GM12878 (cell line): ENCODE results near the gene KIAA1671. TPM values are rescaled to one million over a fixed set of nuclear protein-coding genes. Genes with fewer than 3 reads are reported as not detected.

Experiments
- ATAC-seq: fragments of 200-7000 bp; cut with Tn5 transposase; 3 replicates; pipeline ENCODE4 v1.9.1; 2020; ENCODE audit warnings: mild to moderate bottlenecking, moderate library complexity
- BruUV-seq: library from RNA; stranded (reverse); fragments of 400-500 nt; replicated peaks from 2 replicates; lab custom pipeline; 2021; lab: Mats Ljungman, UMichigan
- CTCF ChIA-PET: fragments of 300-600 bp; sonication (Branson Sonifier 250); formaldehyde crosslinking; extraction: SDS; loops from one replicate; lab custom pipeline; 2021; ENCODE audit warnings: inconsistent platforms; lab: Yijun Ruan, JAX
- POLR2A ChIA-PET: fragments of 350-600 bp; formaldehyde crosslinking; extraction: SDS; loops from one replicate; lab custom pipeline; 2021; ENCODE audit warnings: inconsistent platforms; lab: Charles Lee
- RAD21 ChIA-PET: fragments of 300-600 bp; sonication (Branson Sonifier 250); formaldehyde crosslinking; loops from one replicate; lab custom pipeline; 2023; ENCODE audit warnings: antibody characterized with exemption; ENCODE audit not compliant: unreplicated experiment; lab: Charles Lee
- SMC1A ChIA-PET: fragments of 300-600 bp; sonication (Branson Sonifier 250); formaldehyde crosslinking; loops from one replicate; lab custom pipeline; 2023; ENCODE audit not compliant: unreplicated experiment, uncharacterized antibody; lab: Charles Lee
- DNase-seq: peaks from one replicate; pipeline ENCODE4 v3.0.0-alpha.2; 2011; ENCODE audit warnings: low read depth, low spot score
- FAIRE-seq: peaks from 3 replicates; lab custom pipeline; 2011; peaks lifted over from hg19 to GRCh38; lab: Jason Lieb, UNC
- H2AFZ ChIP-seq: 2 replicates; pipeline ENCODE4 v1.6.0; 2011; ENCODE audit warnings: low read depth, low read length, control low read depth; ENCODE audit not compliant: control insufficient read depth
- H3K27ac ChIP-seq: 2 replicates; pipeline ENCODE4 v1.5.1; 2011; ENCODE audit warnings: control low read depth; ENCODE audit not compliant: control insufficient read depth, insufficient read depth
- H3K27me3 ChIP-seq, 2 experiments: replicated peaks in 1 of 2; 2 replicates each; pipeline versions ENCODE4 v1.6.0 to v1.6.1; 2011; ENCODE audit warnings: low read length in 1 of 2; ENCODE audit not compliant: control insufficient read depth in 2 of 2, insufficient read depth in 2 of 2
- H3K36me3 ChIP-seq, 2 experiments: 2 replicates each; pipeline ENCODE4 v1.5.1; 2011; ENCODE audit warnings: low read length in 1 of 2; ENCODE audit not compliant: control insufficient read depth in 2 of 2, insufficient read depth in 2 of 2
- H3K4me1 ChIP-seq: 2 replicates; pipeline ENCODE4 v1.6.1; 2011; ENCODE audit warnings: mild to moderate bottlenecking, low read length, moderate library complexity, mixed read lengths; ENCODE audit not compliant: control insufficient read depth, insufficient read depth
- H3K4me2 ChIP-seq: 2 replicates; pipeline ENCODE4 v1.6.0; 2011; ENCODE audit warnings: control low read depth; ENCODE audit not compliant: control insufficient read depth, insufficient read depth
- H3K4me3 ChIP-seq: fragments of 200-600 bp; sonication (generic); 2 replicates; pipeline ENCODE4 v1.5.1; 2016
- H3K79me2 ChIP-seq: 2 replicates; pipeline ENCODE4 v1.6.0; 2011; ENCODE audit warnings: low read length; ENCODE audit not compliant: control insufficient read depth, insufficient read depth
- H3K9ac ChIP-seq: 2 replicates; pipeline ENCODE4 v1.8.0; 2011; ENCODE audit warnings: low read length, control low read depth, mixed read lengths; ENCODE audit not compliant: control insufficient read depth, insufficient read depth
- H3K9me3 ChIP-seq: replicated peaks from 3 replicates; pipeline ENCODE4 v1.5.1; 2011; ENCODE audit warnings: mild to moderate bottlenecking, low read length; ENCODE audit not compliant: control insufficient read depth, insufficient read depth
- H4K20me1 ChIP-seq: 2 replicates; pipeline ENCODE4 v1.6.0; 2011; ENCODE audit not compliant: control insufficient read depth, insufficient read depth
- DPF2 ChIP-seq: fragments of 450-650 bp; IDR thresholded peaks from 2 replicates; pipeline ENCODE4 v1.6.1; 2017; ENCODE audit warnings: mild to moderate bottlenecking
- EED ChIP-seq: sonication (generic); IDR thresholded peaks from 2 replicates; pipeline ENCODE4 v1.6.1; 2016; ENCODE audit warnings: antibody characterized with exemption, low read depth
- HCFC1 ChIP-seq: fragments of 150-350 bp; IDR thresholded peaks from 2 replicates; pipeline ENCODE4 v1.6.1; 2014; ENCODE audit warnings: low read length
- IKZF2 ChIP-seq, 2 experiments: fragments of 450-650 bp; IDR thresholded peaks; 2 replicates each; pipeline ENCODE4 v1.6.1; 2017; ENCODE audit warnings: mild to moderate bottlenecking in 2 of 2, moderate library complexity in 2 of 2
- KLF5 ChIP-seq: fragments of 450-650 bp; IDR thresholded peaks from 2 replicates; pipeline ENCODE4 v1.6.1; 2014; ENCODE audit warnings: mild to moderate bottlenecking; ENCODE audit not compliant: partially characterized antibody
- RFX5 ChIP-seq: IDR thresholded peaks from 2 replicates; pipeline ENCODE4 v1.6.1; 2011; ENCODE audit warnings: low read depth, low read length, improper control_type of control experiment
- RUNX3 ChIP-seq: IDR thresholded peaks from 2 replicates; pipeline ENCODE4 v1.6.1; 2012; ENCODE audit warnings: low read length, inconsistent platforms
- YBX1 ChIP-seq: fragments of 450-650 bp; IDR thresholded peaks from 2 replicates; pipeline ENCODE4 v1.6.1; 2016; ENCODE audit warnings: antibody characterized with exemption
- ZBED1 ChIP-seq: IDR thresholded peaks from 2 replicates; pipeline ENCODE4 v1.6.1; 2016; ENCODE audit warnings: borderline replicate concordance
- ZBTB33 ChIP-seq: fragments of 450-650 bp; IDR thresholded peaks from 2 replicates; pipeline ENCODE4 v1.6.1; 2017; ENCODE audit warnings: mild to moderate bottlenecking
- ZNF274 ChIP-seq: IDR thresholded peaks from one replicate; pipeline ENCODE4 v1.8.0; 2011; ENCODE audit not compliant: insufficient read length, insufficient read depth
- ZNF384 ChIP-seq: IDR thresholded peaks from 2 replicates; pipeline ENCODE4 v1.6.1; 2012; ENCODE audit warnings: low read depth, mild to moderate bottlenecking, low read length, improper control_type of control experiment, borderline replicate concordance
- WGBS: methylation state at CpG from one replicate; pipeline ENCODE4 v1.1.6; 2016; ENCODE audit warnings: low lambda C conversion rate; ENCODE audit not compliant: insufficient replicate concordance, insufficient coverage; ENCODE audit errors: missing lambda C conversion rate; 5-methylcytosine and 5-hydroxymethylcytosine counted together
- in situ Hi-C: fragments of 300-500 bp; cut with MboI; formaldehyde crosslinking; loops from 9 replicates; pipeline ENCODE4 v1.14.3; 2018; ENCODE audit warnings: mixed read lengths
- intact Hi-C: fragments of 100-400 bp; cut with micrococcal nuclease; formaldehyde crosslinking; loops from one replicate; pipeline ENCODE4 v1.14.2; 2022; ENCODE audit not compliant: unreplicated experiment
- polyA plus RNA-seq, 11 experiments: library from polyadenylated mRNA; depleted of rRNA in 4 of 11; unstranded in 6 of 11; stranded (reverse) in 5 of 11; fragments of >200 nt; fragmentation: Nextera tagmentation in 4 of 11; fragmentation: Illumina TruSeq in 1 of 11; extraction: Ambion mirVana in 4 of 11; extraction: Trizol in 1 of 11; gene quantifications; 1 replicate in 1 of 11; 2 replicates in 10 of 11; pipeline versions ENCODE4 v1.2.1 to v1.2.3, GENCODE V29; 2011 to 2016; ENCODE audit warnings: inconsistent platforms in 2 of 11, missing spikeins in 2 of 11, low read depth in 1 of 11
- total RNA-seq, 4 experiments: library from RNA; depleted of rRNA in 3 of 4; stranded (reverse); fragments of >200 nt in 3 of 4; fragmentation: Illumina TruSeq in 1 of 4; extraction: Trizol in 1 of 4; gene quantifications; 2 replicates each; pipeline versions ENCODE4 v1.2.1 to v1.2.3, GENCODE V29; 2013 to 2021
- TF ChIP-seq, protein P1 (sequence below): fragments of 150-350 bp; IDR thresholded peaks from 2 replicates; pipeline ENCODE4 v1.6.1; 2016; ENCODE audit warnings: low read depth, low read length
- TF ChIP-seq, protein P2 (sequence below): fragments of 450-650 bp; formaldehyde crosslinking; IDR thresholded peaks from 2 replicates; pipeline ENCODE4 v1.5.0; 2022; ENCODE audit warnings: mild to moderate bottlenecking, missing genetic modification characterization
- TF ChIP-seq, protein P3 (sequence below): IDR thresholded peaks from 2 replicates; pipeline ENCODE4 v1.6.1; 2011; ENCODE audit warnings: low read depth, low read length, improper control_type of control experiment, borderline replicate concordance

Gene KIAA1671
- total and polyA plus RNA-seq, 10 of the 15 experiments (the other 5 are each of a cell fraction or from before 2014, with no cell fraction given): 0.05 to 2.7 (median 0.33) TPM

- FAIRE-seq (no peak), ATAC-seq (peak; percentile 59), DNase-seq (no peak)
- ChIA-PET POLR2A (no interaction called here), CTCF (interaction anchor here (1.2 to 6.2 kb wide), 8 partner anchors 16 to 205 kb away, joined by 3 to 53 read pairs (median 4); no protein-coding TSS in a partner anchor), RAD21 (interaction anchor here (1.4 kb wide), 1 partner anchor 114 kb away, joined by 5 read pairs; no protein-coding TSS in a partner anchor), SMC1A (interaction anchor here (0.6 to 1.5 kb wide), 4 partner anchors 14 to 127 kb away, joined by 3 to 7 read pairs (median 3); no protein-coding TSS in a partner anchor)
- in situ Hi-C loops (loop anchor here (5.0 kb wide), 1 partner anchor 108 kb away; the partner anchor contains the start of gene LHFPL7), intact Hi-C loops (no loop called here)
- H2AFZ ChIP-seq: no peak overlapping the region
- no peaks in the 10 kb centered on the region for H4K20me1 ChIP-seq
- BruUV-seq: no TSS peak
- no peak overlapping the region for H3K4me3 ChIP-seq
- H3K36me3 ChIP-seq: no peaks in the 10 kb centered on the region
- no peaks in the 10 kb centered on the region; a peak in 1 of 4 replicates for H3K27me3 ChIP-seq
- H3K4me1 ChIP-seq: no peaks in the 10 kb centered on the region
- H3K9ac ChIP-seq: no peak overlapping the region
- no peak overlapping the region for H3K4me2 ChIP-seq
- H3K79me2 ChIP-seq: no peaks in the 10 kb centered on the region
- H3K9me3 ChIP-seq: peaks cover 4% of the 10 kb centered on the region; the same call in 1 of the 3 replicates
- 8% methylated on average over 9 of the region's 9 CpGs for WGBS
- no peak overlapping the region for H3K27ac ChIP-seq
- TF ChIP-seq ZNF384 (no peak), EED (no peak), RUNX3 (peak; percentile 51; the same call in 1 of the 2 replicates), ZBTB33 (no peak), IKZF2 (IDR thresholded peaks at IDR 0.05) (peak; percentile 26 to 30; a peak in 1 of 4 replicates), YBX1 (no peak), HCFC1 (no peak), DPF2 (no peak; the same call in 1 of the 2 replicates), KLF5 (no peak), ZNF274 (no peak), RFX5 (no peak), ZBED1 (no peak)
- TF ChIP-seq, protein P1, sequence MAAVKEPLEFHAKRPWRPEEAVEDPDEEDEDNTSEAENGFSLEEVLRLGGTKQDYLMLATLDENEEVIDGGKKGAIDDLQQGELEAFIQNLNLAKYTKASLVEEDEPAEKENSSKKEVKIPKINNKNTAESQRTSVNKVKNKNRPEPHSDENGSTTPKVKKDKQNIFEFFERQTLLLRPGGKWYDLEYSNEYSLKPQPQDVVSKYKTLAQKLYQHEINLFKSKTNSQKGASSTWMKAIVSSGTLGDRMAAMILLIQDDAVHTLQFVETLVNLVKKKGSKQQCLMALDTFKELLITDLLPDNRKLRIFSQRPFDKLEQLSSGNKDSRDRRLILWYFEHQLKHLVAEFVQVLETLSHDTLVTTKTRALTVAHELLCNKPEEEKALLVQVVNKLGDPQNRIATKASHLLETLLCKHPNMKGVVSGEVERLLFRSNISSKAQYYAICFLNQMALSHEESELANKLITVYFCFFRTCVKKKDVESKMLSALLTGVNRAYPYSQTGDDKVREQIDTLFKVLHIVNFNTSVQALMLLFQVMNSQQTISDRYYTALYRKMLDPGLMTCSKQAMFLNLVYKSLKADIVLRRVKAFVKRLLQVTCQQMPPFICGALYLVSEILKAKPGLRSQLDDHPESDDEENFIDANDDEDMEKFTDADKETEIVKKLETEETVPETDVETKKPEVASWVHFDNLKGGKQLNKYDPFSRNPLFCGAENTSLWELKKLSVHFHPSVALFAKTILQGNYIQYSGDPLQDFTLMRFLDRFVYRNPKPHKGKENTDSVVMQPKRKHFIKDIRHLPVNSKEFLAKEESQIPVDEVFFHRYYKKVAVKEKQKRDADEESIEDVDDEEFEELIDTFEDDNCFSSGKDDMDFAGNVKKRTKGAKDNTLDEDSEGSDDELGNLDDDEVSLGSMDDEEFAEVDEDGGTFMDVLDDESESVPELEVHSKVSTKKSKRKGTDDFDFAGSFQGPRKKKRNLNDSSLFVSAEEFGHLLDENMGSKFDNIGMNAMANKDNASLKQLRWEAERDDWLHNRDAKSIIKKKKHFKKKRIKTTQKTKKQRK: no peak
- TF ChIP-seq, protein P2, sequence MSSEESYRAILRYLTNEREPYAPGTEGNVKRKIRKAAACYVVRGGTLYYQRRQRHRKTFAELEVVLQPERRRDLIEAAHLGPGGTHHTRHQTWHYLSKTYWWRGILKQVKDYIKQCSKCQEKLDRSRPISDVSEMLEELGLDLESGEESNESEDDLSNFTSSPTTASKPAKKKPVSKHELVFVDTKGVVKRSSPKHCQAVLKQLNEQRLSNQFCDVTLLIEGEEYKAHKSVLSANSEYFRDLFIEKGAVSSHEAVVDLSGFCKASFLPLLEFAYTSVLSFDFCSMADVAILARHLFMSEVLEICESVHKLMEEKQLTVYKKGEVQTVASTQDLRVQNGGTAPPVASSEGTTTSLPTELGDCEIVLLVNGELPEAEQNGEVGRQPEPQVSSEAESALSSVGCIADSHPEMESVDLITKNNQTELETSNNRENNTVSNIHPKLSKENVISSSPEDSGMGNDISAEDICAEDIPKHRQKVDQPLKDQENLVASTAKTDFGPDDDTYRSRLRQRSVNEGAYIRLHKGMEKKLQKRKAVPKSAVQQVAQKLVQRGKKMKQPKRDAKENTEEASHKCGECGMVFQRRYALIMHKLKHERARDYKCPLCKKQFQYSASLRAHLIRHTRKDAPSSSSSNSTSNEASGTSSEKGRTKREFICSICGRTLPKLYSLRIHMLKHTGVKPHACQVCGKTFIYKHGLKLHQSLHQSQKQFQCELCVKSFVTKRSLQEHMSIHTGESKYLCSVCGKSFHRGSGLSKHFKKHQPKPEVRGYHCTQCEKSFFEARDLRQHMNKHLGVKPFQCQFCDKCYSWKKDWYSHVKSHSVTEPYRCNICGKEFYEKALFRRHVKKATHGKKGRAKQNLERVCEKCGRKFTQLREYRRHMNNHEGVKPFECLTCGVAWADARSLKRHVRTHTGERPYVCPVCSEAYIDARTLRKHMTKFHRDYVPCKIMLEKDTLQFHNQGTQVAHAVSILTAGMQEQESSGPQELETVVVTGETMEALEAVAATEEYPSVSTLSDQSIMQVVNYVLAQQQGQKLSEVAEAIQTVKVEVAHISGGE (CRISPR knock-in tag): no peak
- TF ChIP-seq, protein P3, sequence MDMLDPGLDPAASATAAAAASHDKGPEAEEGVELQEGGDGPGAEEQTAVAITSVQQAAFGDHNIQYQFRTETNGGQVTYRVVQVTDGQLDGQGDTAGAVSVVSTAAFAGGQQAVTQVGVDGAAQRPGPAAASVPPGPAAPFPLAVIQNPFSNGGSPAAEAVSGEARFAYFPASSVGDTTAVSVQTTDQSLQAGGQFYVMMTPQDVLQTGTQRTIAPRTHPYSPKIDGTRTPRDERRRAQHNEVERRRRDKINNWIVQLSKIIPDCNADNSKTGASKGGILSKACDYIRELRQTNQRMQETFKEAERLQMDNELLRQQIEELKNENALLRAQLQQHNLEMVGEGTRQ: no peak
Measured at GRCh38 chr22:25054943-25055511, 102.5 kb downstream of the KIAA1671 start.
